NCI-H1417 treated with DMSO at 0.1 percent for 48 hours (cell line): Measurements from ENCODE around the gene POLR1E.

ENCODE experiments used
- DNase-seq: peaks from one replicate; lab custom pipeline; 2025; lab: John Stamatoyannopoulos, UW

POLR1E gene, protein sequence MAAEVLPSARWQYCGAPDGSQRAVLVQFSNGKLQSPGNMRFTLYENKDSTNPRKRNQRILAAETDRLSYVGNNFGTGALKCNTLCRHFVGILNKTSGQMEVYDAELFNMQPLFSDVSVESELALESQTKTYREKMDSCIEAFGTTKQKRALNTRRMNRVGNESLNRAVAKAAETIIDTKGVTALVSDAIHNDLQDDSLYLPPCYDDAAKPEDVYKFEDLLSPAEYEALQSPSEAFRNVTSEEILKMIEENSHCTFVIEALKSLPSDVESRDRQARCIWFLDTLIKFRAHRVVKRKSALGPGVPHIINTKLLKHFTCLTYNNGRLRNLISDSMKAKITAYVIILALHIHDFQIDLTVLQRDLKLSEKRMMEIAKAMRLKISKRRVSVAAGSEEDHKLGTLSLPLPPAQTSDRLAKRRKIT

DNA sequence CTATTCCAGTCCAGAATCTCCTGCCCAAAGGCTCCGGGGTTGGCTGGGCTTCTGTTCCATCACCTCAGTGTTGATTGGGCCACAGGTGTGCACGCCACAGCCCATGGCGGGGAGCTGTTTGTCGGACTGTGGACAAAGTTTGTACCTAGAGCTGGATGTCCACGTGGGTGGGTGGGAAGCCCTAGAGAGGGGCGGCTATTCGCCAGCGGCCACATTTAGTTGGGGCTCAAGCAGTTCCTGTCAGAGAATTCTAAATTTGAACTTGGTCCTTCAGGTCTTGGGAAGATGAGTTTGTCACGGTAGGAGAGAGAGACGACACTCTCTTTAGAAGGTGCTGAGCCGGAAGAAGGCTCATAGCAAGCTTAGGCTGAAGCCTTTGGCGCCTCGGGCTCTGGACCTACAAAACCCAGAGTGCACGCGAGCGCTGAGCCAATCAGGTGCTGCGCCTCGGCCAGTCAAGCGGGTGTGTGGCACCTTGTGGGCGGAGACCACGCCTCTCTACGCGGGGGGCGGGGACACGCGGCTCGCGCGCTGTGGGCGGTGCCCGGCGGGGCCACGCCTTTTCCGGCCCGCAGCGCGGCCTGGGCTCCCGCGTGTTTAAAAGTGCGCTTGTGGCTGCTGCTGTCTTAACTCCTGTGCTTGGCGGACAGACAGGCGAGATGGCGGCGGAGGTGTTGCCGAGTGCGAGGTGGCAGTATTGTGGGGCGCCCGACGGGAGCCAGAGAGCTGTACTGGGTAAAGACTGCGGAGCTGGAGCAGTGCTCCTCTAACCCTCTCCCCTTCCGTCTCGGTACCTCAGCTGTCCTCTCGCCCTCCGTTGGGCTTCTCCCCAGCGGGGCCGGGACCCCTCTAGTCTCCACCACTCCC lies at the start of gene POLR1E:
TSS of gene POLR1E (plus strand) at position 560 of the 867 bp plus-strand sequence. CDS start at position 660, 100 bp downstream.
- peak; percentile 70 for DNase-seq

DNA sequence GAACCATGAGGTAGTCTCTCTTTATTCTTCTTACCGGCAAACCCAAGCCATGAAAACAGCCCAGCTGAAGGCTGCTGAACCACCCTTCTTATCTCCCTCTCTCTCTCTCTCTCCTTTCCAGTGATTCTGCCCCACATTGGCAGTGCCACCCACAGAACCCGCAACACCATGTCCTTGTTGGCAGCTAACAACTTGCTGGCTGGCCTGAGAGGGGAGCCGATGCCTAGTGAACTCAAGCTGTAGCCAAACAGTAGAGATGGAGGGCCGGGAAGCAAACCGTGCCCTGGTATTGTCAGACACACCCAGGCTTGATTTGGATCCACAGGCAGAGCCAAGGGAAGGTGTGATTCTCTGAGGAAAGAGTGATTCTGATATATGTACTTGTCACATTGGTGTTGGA lies 49.2 kb upstream of the POLR1E start:
- DNase-seq, result no peak

DNA sequence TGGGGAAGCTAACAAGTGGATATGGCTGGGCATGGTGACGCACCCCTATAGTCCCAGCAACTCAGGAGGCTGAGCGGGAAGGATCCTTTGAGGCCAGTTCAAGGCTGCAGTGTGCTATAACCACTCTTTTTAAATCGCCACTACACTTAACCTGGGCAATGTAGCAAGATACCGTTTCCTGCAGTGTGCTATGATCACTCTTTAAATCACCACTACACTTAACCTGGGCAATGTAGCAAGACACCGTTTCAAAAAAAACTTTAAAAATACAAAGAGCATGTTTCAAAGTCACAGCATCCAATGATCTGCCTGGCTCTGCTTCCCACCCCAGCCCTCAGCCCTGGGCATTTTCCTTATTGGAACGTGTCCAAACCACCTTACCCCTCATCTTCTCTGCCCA lies 48.7 kb upstream of the POLR1E start:
- no peak for DNase-seq

DNA sequence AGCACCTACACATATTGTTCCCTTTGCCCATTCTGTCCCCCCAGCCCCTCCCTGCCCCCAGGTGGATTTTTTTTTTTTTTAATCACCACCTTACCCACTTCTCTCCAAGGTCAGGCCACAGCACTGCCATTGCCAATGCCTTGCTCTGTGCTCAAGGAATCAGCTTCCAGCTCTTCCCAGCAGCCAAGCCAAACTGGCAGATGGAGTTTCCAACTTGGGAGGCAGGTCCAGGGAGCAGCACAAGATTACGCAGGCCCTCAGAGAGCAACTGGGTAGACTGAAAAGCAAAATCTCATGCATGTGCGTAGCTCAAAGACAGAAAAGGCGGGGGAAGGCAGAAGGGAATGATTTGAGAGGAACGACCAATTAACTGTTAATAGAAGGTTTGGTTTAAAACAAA lies 48.1 kb upstream of the POLR1E start:
- no peak for DNase-seq

DNA sequence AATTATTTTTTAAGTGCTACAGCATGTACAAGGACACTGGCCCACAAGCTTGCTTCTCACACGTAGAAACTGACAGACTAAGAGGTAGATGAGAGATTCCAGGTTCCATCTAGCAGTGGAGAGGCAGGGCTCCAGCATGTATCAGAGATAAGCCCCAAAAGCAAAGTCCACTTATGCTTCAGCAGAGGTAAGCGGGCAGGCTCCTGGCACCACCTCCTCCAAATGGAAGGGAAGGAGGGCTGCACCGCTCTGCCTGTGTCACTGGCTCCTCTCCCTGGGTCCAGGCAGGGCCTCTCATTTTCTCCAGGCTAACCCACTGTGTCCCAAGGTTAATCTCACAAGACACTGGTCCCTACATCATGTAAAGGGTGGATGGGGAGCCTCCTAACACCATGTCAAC lies 47.4 kb upstream of the POLR1E start:
- DNase-seq, result no peak

DNA sequence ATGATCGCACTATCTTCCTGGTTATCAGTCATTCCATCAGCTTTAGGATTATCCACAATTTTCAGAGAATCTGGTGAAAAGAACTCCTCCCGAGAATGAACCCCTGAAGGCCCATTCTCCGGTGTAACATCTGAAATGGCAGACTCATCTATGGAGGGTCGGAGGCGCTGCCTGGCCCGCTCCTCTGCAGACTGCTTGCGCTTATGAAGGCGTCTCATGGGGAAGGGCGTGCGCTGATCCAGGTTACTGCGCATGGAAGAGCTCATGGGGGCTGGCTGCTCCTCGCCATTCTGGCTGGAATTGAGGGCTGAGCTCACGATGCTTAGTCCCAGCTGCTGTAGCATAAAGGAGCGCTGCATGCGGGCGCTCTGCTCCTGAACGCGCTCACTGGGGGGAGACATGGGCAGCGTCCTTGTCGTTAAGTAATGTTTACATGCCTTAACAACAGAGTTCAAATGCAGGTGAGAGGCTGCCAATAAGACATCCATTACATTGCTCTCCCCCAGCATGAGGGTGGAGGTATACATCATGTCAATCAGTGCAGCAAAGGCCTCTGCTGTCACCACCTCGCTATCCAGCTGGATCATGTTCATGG lies 43.9 kb upstream of the POLR1E start:
- no peak for DNase-seq

DNA sequence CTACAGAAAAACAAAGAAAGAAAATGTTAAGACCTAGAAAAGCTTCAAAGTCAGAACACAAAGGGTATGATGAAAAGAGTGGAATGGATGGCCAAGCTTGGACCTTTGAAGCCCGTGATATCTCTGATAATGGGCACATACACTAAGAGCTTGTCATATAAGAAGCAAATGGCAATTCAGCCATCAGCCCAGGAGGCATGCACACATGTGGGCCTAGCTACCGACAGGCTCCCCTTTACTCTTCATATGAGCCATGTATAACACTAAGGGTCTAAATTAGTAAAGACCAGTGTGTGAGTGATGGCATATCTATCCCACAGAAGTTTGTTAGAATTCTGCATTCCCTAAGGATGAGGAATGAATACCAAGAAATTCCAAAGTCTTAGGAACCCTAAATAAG lies 43.2 kb upstream of the POLR1E start:
- DNase-seq, result no peak

DNA sequence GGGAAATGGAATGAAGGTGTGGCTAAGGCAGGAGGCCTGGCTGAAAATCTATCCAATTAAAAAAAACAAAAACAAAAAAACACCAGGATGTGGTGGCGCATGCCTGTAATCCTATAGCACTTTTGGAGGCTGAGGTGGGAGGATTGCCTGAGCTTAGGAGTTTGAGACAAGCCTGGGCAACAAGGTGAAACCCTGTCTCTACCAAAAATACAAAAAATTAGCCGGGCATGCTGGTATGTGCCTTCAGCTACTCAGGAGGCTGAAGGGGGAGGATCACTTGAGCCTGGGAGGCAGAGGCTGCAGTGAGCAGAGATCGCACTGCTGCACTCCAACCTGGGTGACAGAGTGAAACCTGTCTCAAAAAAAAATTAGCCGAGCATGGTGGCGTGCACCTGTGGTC lies 42.2 kb upstream of the POLR1E start:
- DNase-seq, result no peak

DNA sequence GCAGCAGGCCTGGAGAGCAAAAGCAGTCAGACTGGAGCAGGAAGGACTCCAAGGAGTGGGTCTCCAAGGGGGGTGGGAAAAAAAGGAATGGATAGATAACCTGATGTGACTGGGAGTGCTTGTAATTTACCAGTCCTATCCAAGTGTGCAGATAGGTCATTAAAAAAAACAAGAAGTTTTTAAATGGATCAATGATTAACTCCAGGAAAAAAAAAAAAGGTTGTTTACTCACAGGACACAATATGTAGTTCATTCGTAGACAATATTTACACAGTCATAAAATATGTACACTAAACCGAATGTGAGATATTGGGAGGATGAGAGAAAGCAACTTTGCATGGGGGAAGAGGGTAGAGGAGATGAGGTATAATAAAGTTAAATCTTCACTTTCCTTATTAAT lies 40.9 kb upstream of the POLR1E start:
- DNase-seq, result no peak

DNA sequence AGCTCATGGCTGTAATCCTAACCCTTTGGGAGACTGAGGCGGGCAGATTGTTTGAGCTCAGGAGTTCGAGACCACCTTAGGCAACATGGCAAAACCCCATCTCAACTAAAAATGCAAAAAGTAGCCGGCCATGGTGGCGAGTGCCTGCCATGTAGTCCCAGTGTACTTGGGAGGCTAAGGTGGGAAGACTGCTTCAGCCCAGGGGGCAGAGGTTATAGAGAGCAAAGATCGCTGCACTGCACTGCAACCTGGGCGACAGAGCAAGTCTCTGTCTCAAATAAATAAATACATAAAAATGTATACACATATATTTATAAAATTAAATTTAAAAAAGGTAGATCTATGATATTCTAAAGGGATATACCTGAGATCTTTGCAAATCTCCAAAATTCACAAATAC lies 39.9 kb upstream of the POLR1E start:
- no peak for DNase-seq

DNA sequence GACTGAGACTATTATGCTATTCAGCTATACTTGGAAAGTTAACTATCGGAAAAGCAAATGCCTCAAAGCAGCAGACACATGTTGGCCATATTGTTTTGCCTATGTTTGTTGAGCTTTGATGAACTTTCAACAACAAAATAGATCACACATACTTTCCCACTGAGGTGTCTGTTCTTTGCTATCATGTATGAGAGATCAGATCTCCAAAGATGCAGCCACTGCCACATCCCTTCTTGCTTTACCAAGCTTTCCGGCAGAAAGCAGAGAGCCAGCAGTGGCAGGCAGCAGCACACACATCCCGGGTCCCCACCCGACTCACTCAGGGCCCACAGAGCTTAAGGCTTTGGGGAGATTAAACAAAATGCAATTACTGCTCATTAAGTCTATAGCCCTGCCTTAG lies 39.3 kb upstream of the POLR1E start:
- DNase-seq, result no peak

DNA sequence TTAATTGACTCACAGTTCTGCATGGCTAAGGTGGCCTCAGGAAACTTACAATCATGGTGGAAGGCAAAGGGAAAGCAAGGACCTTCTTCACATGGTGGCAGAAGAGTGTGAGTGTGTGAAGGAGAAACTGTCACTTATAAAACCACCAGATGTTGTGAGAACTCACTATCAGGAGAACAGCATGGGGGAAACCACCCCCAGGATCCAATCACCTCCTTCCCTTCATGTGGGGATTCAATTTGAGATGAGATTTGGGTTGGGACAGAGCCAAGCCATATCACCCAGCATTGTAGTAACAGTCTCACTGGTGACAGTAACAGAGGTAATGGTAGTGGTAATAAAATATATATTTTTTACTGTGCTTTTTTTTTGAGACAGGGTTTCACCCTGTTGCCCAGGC lies 38.6 kb upstream of the POLR1E start:
- DNase-seq, result no peak

DNA sequence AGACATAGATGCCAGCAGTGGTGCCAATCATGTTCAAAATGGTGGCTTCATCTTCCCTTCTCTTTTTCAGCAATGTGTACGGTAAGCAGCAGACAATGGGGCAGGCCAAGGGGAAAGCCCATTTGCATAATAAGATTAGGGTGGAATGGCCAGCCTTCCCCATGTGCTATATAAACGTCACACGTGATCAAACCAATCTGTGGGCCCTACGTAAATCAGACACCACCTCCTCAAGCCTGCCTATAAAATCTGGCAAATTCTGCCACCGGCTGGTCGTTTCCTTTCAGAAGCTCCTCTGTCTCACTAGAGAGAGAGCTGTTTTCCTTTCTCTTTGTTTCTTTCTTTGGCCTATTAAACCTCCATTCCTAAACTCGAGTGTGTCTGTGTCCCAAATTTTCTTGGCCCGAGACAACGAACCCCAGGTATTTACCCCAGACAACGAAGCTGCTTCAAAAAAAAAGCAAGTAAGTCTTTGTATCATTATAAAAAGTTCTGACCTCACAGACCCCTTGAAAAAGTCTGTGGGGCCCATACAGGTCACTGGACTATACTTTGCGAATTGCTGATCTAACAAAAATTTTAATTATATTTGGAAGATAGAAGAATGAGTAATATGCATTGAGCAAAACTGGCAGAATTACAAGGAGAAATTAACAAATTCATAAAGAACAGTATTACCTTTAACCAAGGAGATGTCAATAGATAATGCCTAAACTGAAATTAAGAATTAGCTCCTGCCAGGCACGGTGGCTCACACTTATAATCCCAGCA lies 35.7 kb upstream of the POLR1E start:
- no peak for DNase-seq

DNA sequence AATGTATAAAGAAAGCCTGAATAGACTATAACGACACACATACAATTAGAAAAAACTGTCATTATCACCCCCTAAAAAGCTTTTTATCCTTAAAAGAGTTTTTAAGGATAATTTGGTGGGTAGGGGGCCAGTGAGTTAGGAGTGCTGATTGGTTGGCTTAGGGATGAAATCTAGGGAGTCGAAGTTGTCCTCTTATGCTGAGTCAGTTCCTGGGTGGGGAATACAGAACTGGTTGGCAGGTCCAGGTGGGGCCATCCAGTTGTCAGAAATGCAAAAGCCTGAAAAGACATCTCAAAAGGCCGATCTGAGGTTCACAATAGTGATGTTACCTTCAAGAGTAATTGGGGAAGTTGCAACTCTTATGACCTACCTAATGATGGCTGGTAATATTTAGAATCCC lies 34.1 kb upstream of the POLR1E start:
- DNase-seq, result no peak

DNA sequence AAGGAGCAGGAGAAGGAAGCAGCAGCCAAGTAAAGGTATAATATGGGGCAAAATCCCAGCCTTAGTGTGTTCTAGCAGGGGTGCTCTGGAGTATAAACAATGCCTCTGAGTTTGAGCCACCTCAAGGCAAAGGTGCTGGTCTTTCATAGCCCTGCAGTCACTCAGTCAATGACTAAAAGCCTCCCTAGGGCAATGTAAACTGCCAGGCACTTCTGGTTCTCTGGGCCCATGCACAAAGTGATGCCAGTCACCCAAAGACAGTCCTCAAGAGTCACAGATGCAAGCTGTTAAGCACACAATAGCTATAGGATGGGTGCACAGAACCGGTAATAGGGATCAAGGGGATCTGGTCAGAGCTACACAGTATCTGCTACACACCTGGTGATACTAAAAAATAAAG lies 33.1 kb upstream of the POLR1E start:
- no peak for DNase-seq

DNA sequence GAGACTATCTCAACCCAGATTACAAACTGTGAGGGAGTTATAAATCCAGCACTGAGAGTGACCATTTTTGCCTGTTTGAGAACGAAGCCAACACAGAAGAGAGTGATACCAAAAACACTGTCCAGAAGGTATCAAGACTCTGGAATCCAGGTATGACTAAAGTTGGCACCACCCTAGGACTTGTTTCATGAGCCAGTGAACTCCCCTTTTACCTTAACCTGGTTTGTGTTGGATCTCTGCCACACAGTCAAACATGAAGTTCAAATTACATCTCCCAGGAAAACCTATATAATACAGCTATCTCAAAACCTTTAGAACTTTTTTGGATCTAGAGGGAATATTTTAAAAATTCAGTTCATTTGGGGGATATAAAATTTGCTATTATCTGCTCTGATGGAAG lies 31.9 kb upstream of the POLR1E start:
- DNase-seq, result no peak

DNA sequence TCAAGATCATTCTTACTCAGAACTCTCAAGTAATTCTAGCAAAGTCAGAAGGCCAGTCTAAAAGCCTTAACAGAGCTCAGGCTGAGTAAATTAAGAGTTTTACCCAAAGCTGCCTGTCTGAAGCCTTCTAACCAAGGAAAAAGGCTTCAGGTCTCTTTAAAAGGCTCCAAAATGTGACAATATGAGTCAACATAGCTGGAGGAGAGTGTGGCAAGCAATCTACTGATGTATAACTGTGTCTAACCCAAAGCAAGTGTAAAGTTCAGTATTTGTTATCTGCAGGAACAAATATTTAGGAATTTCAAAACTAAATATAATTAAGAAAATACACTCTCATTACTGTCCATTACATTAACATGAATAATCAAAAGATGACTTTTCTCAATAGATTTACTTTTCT lies 31.5 kb upstream of the POLR1E start:
- DNase-seq, result no peak

DNA sequence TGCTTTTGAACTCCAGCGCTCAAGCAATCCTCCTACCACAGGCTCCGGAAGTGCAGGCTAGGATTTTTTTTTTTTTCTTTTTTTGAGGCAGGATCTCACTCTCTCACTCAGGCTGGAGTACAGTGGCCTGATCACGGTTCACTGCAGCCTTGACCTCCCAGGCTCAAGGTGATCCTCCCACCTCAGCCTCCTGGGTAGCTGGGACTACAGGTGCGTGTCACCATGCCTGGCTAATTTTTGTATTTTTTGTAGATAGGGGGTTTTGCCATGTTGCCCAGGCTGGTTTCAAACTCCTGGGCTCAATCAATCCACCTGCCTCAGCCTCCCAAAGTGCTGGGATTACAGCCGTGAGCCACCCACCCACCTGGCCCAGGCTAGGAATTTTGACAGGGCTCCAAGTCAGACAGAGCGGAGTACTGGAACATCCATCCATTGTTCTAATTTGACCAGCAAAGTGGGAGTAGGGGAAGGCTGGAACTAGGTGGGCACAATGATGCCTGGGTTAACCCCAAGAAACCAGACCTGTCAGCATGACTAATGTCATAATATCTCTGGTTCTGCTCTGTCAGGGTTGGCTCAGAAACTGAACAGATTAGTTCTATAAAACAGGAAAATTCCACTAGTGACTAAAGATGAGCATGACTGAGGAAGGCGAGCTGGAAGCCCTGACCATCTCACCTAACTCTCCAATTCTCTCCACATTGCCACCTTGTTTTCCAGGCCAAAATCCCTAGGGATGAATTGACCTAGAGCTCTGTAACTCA lies 29.7 kb upstream of the POLR1E start:
- DNase-seq, result no peak

DNA sequence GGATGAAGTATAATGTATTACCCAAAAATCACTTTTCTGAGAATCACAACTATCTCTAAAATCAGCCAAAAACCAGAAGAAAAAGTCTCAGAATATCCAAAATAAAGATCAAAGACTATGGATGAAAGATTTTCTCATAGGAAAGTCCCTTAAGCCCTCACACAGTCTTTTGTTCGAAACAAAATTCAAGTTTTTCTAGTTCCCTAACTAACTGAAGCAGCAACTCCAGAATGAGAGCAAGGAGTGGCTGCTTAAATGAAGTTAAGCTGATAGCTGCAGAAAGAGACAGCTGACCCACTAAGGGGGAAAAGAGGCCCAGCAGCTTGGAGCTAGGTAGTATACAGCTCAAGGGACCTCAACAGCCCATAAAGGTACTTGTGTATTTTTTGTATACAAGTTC lies 28.9 kb upstream of the POLR1E start:
- no peak for DNase-seq

DNA sequence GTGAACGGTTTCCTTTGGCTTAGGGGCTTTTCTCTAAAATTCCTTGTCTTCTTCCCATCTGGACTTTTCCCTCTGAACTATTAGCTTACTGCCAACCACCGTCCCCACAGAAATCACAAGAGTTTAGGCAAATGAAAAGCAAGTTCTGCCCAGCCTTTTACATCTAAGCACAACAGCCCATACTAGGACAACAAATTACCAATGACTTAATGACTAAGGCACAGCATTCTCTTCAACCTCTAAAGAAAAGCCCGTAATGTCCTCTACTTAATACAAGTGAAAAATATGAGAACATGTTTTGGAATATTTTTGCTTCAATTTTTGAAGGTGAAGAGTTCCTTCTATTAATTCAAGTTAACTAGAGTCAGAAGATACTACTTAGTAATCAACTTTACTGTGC lies 21.7 kb upstream of the POLR1E start:
- DNase-seq, result no peak
